Activated CD4-positive, alpha-beta T cell treated with anti-CD3 and anti-CD28 coated beads, Interleukin-2, amount 50 U/mL, for 48 hours (primary cell): Measurements from ENCODE around the gene LRFN2.

Source experiments
- DNase-seq, 2 experiments: peaks; one replicate each; pipeline ENCODE4 v3.0.0-alpha.2; 2020

The LRFN2 gene

DNA sequence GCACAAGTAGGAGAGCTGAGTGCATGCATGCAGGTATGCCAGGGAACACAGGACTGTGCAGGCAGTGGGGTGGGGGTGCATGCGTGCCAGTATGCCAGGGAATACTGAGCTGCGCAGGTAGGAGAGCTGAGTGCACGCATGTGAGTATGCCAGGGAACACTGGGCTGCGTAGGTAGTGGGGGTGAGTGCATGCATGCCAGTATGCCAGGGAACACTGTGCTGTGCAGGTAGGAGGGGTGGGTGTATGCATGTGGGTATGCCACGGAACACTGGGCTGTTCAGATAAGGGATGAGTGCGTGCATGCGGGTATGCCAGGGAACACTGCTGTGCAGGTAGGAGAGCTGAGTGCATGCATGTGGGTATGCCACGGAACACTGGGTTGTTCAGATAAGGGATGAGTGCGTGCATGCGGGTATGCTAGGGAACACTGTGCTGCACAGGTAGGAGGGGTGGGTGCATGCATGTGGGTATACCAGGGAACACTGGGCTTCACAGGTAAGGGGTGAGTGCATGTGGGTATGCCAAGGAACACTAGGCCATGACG is 77.4 kb downstream of the LRFN2 start:
- DNase-seq, result no peak

DNA sequence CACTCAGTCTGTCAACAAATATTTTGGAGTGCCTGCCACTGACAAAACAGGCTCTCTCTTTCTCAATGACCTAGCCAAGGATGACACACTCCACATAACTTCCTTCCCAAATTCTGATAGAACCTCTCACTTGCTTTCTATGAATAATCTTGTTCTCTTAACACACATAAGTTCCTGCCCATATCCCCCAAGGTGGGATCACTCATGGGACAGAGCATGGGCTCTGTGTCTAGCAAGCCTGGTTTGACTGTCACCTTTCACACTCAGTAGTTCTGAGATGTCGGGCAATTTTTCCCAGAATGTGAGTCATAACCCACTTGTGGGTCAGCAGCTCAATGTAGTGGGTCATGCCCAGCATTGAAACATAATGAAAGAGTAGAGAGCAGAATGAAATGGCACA is 78.1 kb downstream of the LRFN2 start:
- DNase-seq, result no peak

DNA sequence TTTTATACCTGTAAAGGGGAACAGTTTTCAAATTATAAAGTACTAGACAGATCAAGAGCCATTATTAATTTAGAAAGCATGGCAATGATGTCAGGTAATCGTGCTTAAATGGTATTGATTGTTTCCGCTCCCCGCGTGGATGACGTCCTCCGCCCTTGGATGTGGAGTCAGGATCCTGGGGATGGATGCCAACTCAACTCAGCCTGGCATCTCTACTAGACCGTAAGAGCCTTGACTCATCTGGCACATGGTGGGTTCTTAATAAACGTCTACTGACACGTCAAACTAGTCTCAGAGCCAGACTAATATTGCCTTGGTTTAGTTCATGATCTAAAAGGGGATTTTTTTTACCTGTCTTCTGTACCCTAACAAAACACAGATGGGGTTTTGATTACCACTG is 80.2 kb downstream of the LRFN2 start:
- DNase-seq, result no peak

DNA sequence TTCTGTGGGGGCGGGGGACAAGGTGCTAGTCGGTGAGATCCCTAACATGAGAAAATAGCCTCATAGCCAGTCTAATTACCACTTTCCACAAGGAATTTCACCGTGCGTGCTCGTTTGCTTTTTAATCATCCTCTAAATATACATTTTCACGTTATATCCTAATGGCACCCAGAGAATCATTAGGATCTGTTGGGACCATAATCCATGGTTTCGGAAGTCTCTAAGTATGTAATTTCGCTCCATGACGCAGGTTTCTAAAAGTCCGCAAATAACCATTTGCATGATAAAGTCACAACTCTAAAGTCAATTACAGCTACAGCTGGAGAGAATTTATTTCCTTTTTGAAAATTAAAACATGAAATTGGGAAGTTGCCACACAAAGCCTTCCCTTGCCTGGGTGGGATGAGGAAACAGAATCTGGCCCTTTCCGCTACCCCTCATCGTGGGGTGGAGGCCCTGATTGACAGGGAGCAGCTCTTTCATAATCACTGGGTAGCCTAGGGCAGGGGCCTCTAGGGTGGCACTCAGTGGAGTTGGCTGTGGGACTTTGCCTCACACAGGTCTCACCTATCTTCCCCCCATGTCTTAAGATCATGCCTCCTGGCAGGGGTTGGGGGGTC is 81.9 kb downstream of the LRFN2 start:
- DNase-seq, result no peak

DNA sequence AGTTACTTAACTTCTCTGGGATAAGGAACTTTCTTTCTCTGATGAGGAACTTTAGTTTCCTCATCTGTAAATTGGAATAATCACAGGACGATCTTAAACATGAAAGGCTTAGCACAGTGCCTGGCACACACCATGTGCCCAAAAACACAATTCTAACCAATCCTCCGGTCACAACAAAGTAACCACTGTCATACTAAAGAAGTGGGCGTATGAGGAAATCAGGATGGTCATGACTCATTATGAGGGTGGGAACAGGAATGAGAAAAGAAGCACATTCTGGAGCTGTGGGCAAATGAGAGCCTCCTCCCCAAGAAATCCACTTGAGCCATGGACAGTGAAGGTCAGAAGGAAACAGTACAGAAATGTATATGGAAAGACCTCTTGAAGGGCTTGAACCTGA is 82.9 kb downstream of the LRFN2 start:
- no peak for DNase-seq

DNA sequence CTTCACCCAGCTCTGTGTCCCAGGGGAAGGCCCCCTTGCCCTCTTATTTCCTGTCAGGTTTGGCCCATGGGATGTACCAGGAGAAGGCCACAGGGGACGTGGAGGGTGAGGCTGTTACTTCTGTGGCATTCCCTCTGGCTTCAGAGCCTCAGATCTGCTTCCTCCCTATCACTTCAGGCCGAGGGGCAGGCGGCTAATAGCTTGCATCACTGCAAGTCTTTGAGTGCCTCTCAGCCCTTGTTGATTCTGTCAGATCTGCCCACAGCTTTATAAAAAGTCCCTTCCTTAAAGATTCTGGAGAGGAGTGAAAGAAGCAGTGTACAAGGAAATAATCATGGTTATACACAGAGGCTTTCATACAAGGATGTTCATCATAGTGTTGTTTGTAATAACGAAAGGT is 86.9 kb downstream of the LRFN2 start:
- no peak for DNase-seq

DNA sequence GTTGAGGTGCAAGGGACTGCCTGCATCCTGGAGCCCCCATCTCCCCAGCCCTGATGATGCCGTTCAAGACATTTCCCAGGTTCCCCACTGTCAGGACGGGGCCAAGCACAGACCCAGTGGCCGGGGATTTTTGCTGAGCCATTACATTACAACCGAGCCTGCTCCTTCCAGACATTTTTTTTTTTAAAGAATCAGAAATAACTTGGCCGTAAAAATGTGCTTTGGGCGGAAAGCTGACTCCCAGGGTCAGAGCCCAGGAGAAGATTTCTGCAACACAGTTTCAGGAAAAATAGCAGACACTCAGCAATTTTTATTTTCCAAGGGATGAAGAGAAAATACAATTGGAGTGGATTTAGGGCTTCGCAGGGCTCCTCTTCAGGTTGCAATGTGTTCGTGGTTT is 87.9 kb downstream of the LRFN2 start:
- DNase-seq, result no peak

DNA sequence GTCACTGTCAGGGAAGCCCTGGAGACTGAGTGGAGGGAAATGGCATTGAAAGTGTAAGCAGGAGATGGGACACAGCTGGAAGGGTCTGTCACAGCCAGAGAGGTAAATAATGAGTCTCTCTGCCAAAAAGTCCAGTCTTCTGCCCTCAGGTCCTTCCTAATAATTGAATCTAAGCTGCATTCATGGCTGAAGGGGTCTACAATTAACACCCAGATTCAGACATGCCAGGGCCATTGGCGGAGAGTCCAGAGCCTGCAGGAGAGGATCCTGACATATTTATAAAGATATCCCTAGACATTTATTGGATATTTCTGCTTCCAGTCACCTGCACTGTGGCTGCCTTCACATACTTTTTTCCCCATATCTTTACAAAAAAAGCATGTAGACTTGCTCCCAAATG is 89.0 kb downstream of the LRFN2 start:
- no peak for DNase-seq

DNA sequence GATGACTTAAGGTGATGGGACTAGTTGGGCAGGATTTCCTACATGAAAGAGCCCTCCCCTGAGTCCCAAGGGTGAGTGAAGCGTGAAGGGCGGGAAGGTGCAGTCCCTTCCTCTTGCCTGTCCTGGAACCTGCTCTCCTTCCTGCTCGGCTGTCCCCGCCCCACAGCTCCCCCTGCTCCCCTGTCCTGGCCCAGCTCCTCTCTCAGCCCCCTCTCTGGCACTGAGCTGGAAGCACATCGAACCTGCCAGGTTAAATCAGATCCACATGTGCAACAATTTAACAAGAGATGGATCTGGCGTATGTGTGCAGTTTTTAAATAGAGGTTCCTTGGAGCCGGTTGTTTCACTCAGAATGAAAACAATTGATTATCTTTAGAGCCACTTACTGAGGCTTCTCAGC is 95.0 kb downstream of the LRFN2 start:
- DNase-seq, result no peak

DNA sequence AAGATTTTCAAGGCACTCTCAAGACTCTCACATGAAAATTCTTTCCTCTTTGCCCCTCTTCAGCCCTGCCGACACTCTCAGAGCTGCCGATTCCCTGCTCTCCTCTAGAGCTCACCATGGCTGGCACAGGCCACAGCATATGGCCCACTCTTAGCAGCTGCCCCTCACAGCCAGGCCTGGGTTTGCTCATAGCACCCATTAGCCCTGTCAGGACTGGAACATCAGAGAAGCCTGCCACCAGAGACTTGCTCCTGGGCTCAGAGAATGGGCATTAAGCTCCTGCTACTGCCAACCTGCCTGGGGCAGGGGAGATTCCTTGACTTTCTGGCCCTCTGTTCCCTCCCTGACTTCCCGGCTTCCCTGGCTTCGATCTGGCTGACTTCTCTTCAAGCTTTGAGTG is 96.7 kb downstream of the LRFN2 start:
- no peak for DNase-seq

DNA sequence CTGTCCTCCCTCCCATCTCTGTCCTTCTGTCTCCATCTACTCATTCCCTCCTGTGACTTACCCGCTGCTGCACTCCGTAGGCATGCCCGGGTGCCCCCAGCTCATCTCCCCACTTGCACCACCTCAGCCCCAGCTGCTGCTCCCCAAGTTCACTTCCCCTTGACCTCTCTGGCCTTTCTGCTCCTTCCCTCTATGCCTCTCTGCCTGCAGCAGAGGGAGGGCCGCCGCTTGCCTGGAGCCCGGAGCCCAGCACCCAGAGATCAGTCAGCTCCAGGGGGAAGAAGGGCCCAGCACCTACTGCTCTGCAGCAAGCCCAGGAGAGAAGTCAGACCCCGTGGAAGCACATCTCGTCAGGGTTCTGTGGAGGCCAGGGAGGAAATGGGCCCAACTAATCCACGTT is 97.4 kb downstream of the LRFN2 start:
- no peak for DNase-seq

DNA sequence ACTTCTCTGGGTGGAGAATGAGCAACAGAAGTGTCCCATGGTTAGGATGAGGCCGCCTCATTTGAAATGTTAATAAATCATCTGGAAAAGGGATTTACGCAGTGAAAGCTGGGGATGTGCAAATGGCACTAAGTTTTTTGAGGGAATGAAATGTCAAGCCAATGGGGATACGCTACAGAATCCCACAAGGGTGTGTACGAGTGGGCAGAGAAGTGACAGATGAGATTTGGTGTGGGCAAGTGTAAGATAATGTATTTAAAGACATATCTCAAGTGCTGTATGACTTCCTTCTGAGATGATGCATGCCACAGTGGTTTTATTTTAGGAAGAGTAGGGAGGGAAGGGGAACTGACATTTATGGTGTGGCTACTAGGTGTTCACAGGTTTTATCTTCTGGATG is 100.6 kb downstream of the LRFN2 start:
- DNase-seq, result no peak

DNA sequence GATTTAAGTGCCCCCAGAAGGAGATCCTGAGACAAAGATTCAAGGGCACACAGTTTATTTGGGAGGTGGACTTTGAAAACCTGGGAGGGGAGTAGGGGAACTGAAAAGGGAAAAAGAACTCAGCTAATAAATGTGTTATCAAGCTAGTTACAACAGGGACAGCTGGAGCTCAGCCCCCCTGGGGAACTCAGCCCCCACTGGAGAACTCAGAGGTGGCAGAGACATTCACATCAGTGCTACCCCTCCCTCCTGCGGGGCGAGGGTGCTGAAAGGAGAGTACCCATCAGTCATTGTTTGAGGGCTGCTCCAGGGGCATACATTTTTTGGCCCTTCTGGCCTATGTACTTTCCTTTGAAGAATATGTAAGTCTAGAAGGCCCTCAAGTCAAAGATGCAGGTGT is 101.4 kb downstream of the LRFN2 start:
- DNase-seq, result no peak

DNA sequence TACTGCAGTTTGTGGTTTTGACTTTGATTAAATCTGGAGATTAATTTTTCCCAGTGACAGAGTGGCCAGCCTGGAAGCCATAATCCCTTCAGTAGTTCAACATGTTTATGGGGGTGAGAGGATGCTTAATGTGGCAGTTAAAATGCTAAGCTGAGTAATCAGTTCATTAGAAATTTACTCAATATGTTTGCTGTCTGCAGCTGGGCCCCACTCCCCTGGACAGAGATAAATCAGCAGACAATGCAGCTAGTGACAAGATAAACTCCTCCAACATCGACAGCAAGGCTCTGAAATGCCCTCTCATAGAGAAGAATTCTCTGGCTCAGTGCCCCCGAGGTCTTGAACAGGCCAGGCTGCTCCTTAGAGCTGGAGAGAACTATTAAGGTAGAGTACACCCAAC is 101.9 kb downstream of the LRFN2 start:
- no peak for DNase-seq

DNA sequence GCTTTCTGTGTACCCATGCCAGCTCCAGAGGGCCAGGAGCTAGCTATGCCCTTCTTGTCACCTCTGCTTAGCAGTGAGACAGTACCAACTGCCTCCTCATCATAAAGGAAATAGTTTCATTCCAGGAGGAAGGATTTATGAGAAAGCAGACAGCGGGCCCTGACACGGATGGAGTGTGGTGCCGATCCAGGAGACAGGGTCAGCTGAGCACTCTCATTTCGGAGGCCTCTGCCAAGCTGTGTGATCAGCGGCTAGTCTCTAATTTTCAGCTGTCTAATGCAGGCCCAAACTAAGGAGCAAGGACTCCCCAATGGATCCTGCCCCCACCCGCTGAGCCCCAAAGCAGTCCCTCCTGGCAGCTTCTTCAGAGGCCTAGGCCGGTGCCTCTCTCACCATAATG is 103.1 kb downstream of the LRFN2 start:
- DNase-seq, result no peak

DNA sequence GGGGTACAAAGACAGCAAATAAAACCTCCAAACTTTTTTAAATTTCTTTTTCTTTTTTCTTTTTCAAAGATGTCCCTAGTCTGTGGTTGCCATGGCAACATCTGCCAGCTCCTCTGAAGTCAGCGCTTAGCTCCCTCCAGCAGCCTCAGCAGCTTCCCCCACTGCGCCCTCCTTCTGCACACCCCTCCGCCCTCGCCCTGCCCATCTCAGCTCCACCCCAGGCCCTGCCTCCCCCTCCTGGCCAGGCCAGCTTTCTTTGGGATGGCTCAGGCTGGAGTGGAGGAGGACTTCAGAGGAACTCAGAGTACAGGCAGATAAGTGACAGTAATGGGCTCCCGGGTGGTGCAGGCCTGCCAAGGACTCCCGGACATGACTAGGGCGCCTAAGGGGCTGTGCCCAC is 104.6 kb downstream of the LRFN2 start:
- no peak for DNase-seq

DNA sequence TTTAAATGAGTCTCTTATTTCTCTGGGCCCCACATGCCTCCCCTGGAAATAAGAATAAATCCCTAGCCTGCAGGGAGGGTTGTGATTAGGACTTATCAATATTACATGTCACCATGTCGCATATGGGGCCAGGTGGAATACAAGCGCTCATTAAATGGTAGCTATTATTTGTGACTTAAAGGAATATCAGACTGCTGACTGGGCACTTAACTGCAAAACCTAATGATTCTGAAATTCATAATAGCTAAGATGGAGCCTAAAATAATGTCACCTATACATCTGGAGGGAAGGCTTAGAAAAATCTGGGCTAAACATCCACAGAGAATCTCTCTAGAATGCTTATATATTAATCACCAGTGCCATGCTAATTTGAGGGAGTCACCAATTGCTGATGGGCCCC is 106.5 kb downstream of the LRFN2 start:
- no peak for DNase-seq

DNA sequence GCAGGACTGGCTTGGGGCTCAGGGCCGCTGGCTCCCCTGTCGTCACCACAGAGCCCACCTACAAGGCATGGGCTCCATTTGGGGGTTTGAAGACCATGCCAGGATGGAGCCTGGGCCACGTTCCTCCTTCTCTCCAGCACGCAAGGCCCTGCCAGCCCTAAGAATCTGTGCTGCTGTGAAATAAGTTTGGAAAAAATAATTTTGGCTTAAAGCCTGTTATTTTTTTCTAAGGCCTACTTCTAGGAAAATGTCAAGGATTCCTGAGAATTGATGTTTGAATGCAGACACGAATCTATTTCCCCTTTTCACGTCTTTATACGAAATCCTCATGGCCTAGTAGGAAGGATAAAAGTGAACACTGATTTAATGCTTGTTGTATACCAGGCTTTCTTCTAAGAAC is 107.5 kb downstream of the LRFN2 start:
- no peak for DNase-seq

DNA sequence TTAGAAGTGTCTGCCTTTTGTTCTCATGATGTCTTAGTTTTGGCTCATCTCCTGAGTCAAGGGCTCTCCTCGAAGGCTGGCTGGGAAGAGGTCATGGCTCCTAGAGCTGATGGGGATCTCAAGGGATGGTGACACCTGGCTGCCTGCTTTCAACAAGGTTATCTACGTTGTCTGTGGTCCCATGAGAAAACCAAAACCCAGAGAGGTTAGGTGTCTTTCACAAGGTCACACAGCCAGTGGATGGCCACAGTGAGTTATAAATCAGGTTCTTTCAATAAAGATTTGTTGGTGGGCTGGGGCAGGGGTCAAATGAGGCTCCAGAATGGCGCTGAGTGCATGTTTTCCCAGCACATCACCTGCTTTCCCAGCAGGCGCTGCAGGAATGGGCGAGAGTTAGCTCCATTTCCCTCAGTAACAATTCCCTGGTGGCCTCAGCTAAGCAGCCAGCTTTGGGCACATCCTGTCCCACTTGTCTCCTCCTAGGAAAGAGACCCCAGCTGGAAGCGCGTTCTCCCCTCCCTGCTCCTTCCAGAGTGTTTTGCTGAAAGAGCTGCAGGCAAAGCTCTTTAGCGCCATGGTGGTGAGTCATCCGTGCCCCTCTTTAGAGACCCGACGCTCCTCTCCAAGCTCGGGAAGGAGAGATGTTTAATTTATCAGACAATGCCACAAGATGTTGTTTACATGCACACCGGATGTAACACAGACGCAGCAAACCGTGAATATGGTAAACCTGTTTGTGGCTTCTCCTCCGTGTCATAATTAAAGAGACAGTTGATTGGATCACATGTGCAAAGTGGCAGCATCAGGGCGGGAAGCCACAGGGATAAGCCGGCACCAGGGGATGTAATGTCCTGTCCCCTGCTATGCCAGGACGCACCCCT is 109.7 kb downstream of the LRFN2 start:
- DNase-seq, result no peak

DNA sequence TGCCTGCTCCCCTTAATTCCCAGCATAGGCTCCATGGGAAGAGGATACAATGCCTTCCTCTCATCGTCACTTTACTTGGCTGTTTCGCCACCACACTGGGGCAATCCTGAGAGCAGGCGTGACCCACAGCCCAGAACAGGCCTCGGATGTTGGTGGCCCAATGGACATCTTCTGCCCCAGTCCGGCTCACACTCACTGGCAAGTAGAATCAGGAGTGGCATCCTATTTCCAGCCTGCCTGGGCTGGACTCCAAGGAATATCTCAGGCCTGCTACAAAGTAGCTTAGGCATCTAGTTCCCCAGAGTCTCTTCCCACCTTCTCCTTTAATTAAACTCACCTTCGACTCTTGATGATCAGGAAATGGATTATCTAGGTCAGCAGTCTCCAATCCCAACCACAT is 110.5 kb downstream of the LRFN2 start:
- DNase-seq, result no peak

DNA sequence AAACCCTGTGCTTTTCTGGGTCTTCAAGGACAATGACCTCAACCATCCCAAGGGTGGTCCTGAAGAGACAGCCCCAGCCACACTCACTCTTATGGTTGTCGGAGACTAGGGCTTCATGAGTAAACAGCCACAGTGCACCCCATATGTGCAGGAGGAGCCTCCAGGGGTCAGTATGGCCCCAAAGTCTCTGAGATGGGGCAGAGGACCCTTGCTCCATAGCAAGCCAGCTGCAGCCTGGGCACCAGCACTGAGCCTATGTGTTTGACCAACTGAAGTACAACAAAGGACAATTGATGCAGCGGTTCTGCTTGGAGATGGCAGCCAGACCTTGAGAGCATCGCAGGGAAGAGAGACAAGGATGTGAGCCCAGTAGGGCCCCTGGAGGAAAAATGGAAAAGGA is 112.2 kb downstream of the LRFN2 start:
- DNase-seq, result no peak

DNA sequence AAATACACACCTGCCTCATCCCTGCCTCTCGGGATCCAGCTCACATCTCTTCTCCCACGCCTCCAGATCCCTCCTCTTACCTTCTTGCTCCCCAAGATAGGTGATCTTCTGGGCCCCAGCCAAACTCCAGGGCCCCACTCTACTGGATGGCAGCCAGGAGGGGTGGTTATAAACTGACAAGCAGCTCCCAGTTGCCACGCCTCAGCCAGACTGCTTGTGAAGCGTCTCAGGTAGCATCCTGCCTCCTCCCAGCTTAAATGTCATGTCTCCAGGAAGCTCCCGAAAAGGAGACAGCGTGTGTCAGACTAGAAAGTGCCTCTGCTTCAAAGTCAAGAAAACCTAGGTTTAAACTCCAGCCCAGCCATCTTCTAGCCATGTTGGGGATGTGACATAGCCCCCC is 114.1 kb downstream of the LRFN2 start:
- DNase-seq, result no peak

DNA sequence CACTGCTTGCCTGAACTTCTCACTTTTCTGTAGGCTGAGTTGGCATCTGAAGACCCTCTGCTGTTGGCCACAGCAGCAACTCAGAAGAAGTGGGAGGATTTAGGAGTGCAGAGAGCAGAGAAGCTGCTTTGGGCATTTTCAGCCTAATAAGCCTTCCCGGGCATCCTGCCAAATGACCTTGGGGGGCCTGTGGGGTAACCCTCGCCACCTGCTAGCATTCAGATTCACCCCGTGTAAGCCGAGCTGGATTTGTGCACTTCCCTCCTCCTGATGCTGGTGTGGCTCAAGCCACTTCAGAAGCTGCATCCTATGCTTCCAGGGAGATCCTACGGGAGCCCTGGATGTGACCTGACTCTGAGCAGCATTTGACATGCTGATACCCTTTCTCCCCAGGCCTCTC is 114.8 kb downstream of the LRFN2 start:
- no peak for DNase-seq

DNA sequence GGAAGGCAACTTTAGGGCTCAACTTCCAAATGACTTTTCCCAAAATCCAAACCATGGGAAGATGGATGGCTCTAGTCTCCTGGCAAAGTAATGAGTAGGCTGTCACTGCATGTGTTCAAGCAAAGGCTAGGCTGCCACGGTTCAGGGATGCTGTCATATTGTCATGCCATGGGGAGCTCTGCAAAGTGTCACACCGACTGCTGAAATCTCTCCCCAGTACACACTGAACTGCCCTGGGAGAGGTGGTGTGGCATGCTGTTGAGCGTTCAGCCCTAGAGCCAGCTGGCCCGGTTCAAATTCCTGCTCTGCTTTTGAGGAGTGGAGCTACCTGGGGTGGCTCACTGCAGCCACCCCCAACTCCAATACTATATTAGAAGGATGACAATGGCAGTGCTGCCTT is 115.9 kb downstream of the LRFN2 start:
- DNase-seq, result no peak

DNA sequence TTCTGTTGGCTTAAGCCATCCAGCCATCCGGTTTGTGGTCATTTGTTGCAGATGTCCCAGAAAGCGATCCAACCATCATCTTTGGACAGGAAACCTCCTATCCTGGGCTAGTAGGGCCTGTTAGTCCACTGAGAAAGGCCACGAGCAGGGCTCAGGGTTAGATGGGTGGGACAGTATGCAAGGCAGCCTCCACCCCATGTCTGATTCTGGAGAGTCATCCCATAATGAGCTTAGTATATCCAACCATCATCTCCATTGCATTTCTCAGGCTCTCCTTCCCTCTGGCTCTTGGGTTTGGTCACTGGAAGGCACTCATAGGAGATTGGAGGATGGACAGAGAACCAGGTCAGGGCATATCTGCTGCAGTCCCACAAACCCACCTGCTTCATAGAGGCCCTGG is 117.8 kb downstream of the LRFN2 start:
- DNase-seq, result no peak
